WTC11 (cell line): ENCODE measurements around the gene PSMD14.

Experiments
- CREB1 ChIP-seq: sonication (generic); formaldehyde crosslinking; IDR thresholded peaks from 2 replicates; pipeline ENCODE4 v1.8.0; 2023; ENCODE audit warnings: mild to moderate bottlenecking, missing genetic modification reagents
- CTCF ChIP-seq: fragments of 200-600 bp; IDR thresholded peaks from 2 replicates; pipeline ENCODE4 v1.8.0; 2022; ENCODE audit warnings: antibody characterized with exemption
- IRF2 ChIP-seq: sonication (generic); formaldehyde crosslinking; IDR thresholded peaks from 2 replicates; pipeline ENCODE4 v1.8.0; 2022; ENCODE audit warnings: low read depth, missing genetic modification reagents, borderline replicate concordance
- NR1H2 ChIP-seq: sonication (generic); formaldehyde crosslinking; IDR thresholded peaks from 2 replicates; pipeline ENCODE4 v1.9.0; 2021; ENCODE audit warnings: mild to moderate bottlenecking, moderate library complexity, missing genetic modification reagents
- TEAD4 ChIP-seq: sonication (generic); formaldehyde crosslinking; IDR thresholded peaks from 2 replicates; pipeline ENCODE4 v1.8.0; 2022; ENCODE audit warnings: mild to moderate bottlenecking, missing genetic modification reagents
- TF ChIP-seq, protein P1 (sequence below): fragments of 250-450 bp; sonication (Bioruptor Pico); IDR thresholded peaks from 2 replicates; pipeline ENCODE4 v1.9.0; 2021; ENCODE audit warnings: mild to moderate bottlenecking

GRCh38 chr2:161371869-161372268 lies 63.6 kb downstream of the PSMD14 start:
- TF ChIP-seq CTCF = no peak
- TF ChIP-seq TEAD4 (CRISPR knock-in tag) = no peak
- no peak for TF ChIP-seq CREB1
- TF ChIP-seq NR1H2 (CRISPR knock-in tag) = no peak
- TF ChIP-seq IRF2 (CRISPR knock-in tag) = no peak
- TF ChIP-seq, protein P1, sequence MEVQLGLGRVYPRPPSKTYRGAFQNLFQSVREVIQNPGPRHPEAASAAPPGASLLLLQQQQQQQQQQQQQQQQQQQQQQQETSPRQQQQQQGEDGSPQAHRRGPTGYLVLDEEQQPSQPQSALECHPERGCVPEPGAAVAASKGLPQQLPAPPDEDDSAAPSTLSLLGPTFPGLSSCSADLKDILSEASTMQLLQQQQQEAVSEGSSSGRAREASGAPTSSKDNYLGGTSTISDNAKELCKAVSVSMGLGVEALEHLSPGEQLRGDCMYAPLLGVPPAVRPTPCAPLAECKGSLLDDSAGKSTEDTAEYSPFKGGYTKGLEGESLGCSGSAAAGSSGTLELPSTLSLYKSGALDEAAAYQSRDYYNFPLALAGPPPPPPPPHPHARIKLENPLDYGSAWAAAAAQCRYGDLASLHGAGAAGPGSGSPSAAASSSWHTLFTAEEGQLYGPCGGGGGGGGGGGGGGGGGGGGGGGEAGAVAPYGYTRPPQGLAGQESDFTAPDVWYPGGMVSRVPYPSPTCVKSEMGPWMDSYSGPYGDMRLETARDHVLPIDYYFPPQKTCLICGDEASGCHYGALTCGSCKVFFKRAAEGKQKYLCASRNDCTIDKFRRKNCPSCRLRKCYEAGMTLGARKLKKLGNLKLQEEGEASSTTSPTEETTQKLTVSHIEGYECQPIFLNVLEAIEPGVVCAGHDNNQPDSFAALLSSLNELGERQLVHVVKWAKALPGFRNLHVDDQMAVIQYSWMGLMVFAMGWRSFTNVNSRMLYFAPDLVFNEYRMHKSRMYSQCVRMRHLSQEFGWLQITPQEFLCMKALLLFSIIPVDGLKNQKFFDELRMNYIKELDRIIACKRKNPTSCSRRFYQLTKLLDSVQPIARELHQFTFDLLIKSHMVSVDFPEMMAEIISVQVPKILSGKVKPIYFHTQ (CRISPR knock-in tag) = no peak
